HepG2 (cell line): ENCODE measurements around the gene FNDC7. TPM values are rescaled to one million over a fixed set of nuclear protein-coding genes. Genes with fewer than 3 reads are reported as not detected.

Experiments used
- ATM ChIP-seq: fragments of 450-650 bp; IDR thresholded peaks from 2 replicates; pipeline ENCODE4 v1.7.1; 2017; ENCODE audit warnings: mild to moderate bottlenecking, borderline replicate concordance
- BRD4 ChIP-seq: sonication (generic); formaldehyde crosslinking; IDR thresholded peaks from 2 replicates; pipeline ENCODE4 v1.4.0; 2020; ENCODE audit warnings: missing genetic modification reagents
- CBX2 ChIP-seq, 2 experiments: fragments of 200-600 bp in 1 of 2; sonication (generic); formaldehyde crosslinking in 1 of 2; IDR thresholded peaks; 2 replicates each; pipeline versions ENCODE4 v1.7.0 to v1.8.1; 2018 to 2022; ENCODE audit warnings: low read depth in 2 of 2, low read length in 1 of 2, mild to moderate bottlenecking in 1 of 2, missing genetic modification reagents in 1 of 2
- ERF ChIP-seq: IDR thresholded peaks from 2 replicates; pipeline ENCODE4 v1.6.1; 2018; ENCODE audit warnings: missing biosample characterization, missing genetic modification reagents
- MXI1 ChIP-seq: IDR thresholded peaks from 3 replicates; pipeline ENCODE4 v1.6.1; 2012; ENCODE audit warnings: low read depth, low read length, inconsistent platforms, borderline replicate concordance
- NRL ChIP-seq: sonication (generic); formaldehyde crosslinking; IDR thresholded peaks from 2 replicates; pipeline ENCODE4 v1.5.0; 2020; ENCODE audit warnings: missing genetic modification reagents, mild to moderate bottlenecking, moderate library complexity, borderline replicate concordance
- REPIN1 ChIP-seq: sonication (generic); formaldehyde crosslinking; IDR thresholded peaks from 2 replicates; pipeline ENCODE4 v1.8.0; 2022; ENCODE audit warnings: missing genetic modification reagents, low read depth, mild to moderate bottlenecking, borderline replicate concordance
- SNAPC2 ChIP-seq: sonication (generic); formaldehyde crosslinking; IDR thresholded peaks from 2 replicates; pipeline ENCODE4 v1.8.1; 2022; ENCODE audit warnings: mild to moderate bottlenecking, missing genetic modification reagents
- SPEN ChIP-seq: sonication (generic); formaldehyde crosslinking; IDR thresholded peaks from 2 replicates; pipeline ENCODE4 v1.5.1; 2020; ENCODE audit warnings: low read depth, mild to moderate bottlenecking, missing genetic modification reagents
- ZBTB20 ChIP-seq: sonication (generic); formaldehyde crosslinking; IDR thresholded peaks from 2 replicates; pipeline ENCODE4 v1.8.1; 2023; ENCODE audit warnings: missing genetic modification reagents, low read depth, mild to moderate bottlenecking, borderline replicate concordance
- ZC3H13 ChIP-seq: sonication (generic); formaldehyde crosslinking; IDR thresholded peaks from 2 replicates; pipeline ENCODE4 v1.8.1; 2023; ENCODE audit warnings: mild to moderate bottlenecking, missing genetic modification reagents, moderate library complexity
- ZNF292 ChIP-seq: sonication (generic); formaldehyde crosslinking; IDR thresholded peaks from 2 replicates; pipeline ENCODE4 v1.8.1; 2022; ENCODE audit warnings: mild to moderate bottlenecking, low read depth, missing genetic modification reagents, borderline replicate concordance
- polyA plus RNA-seq, 8 experiments: library from polyadenylated mRNA; depleted of rRNA in 3 of 8; stranded (reverse) in 7 of 8; unstranded in 1 of 8; fragments of >200 nt; fragmentation: Illumina TruSeq in 4 of 8; extraction: Trizol in 4 of 8; gene quantifications; 2 replicates each; pipeline versions ENCODE4 v1.2.1 to v1.2.3, GENCODE V29; 2011 to 2016; ENCODE audit warnings: low read depth in 4 of 8, missing spikeins in 1 of 8, mixed read lengths in 1 of 8; ENCODE audit not compliant: insufficient read depth in 1 of 8
- total RNA-seq, 5 experiments: library from RNA; depleted of rRNA; stranded (reverse); fragments of >200 nt; fragmentation: Illumina TruSeq; extraction: Trizol; gene quantifications; 2 replicates each; pipeline ENCODE4 v1.2.3, GENCODE V29; 2016; ENCODE audit warnings: low read depth in 1 of 5
- TF ChIP-seq, protein P1 (sequence below): sonication (generic); formaldehyde crosslinking; IDR thresholded peaks from 2 replicates; pipeline ENCODE4 v1.5.1; 2020; ENCODE audit warnings: missing genetic modification reagents, mild to moderate bottlenecking, borderline replicate concordance
- TF ChIP-seq, protein P2 (sequence below): sonication (generic); formaldehyde crosslinking; IDR thresholded peaks from 2 replicates; pipeline ENCODE4 v1.4.0; 2020; ENCODE audit warnings: missing genetic modification reagents; ENCODE audit errors: not compliant biosample characterization
- TF ChIP-seq, protein P3 (sequence below): sonication (generic); formaldehyde crosslinking; IDR thresholded peaks from 2 replicates; pipeline ENCODE4 v1.4.0; 2020; ENCODE audit warnings: low read depth, mild to moderate bottlenecking, missing genetic modification reagents
- TF ChIP-seq, protein P4 (sequence below): sonication (generic); formaldehyde crosslinking; IDR thresholded peaks from 2 replicates; pipeline ENCODE4 v1.5.0; 2020; ENCODE audit warnings: mild to moderate bottlenecking, missing genetic modification reagents, borderline replicate concordance
- TF ChIP-seq, protein P5 (sequence below): sonication (generic); formaldehyde crosslinking; IDR thresholded peaks from 2 replicates; pipeline ENCODE4 v1.9.0; 2021; ENCODE audit warnings: missing genetic modification reagents, borderline replicate concordance

The FNDC7 gene
- total and polyA plus RNA-seq, 2 of the 13 experiments (the other 11 are each of a cell fraction or from before 2014, with no cell fraction given), result 0.03 TPM; not detected in 1

DNA sequence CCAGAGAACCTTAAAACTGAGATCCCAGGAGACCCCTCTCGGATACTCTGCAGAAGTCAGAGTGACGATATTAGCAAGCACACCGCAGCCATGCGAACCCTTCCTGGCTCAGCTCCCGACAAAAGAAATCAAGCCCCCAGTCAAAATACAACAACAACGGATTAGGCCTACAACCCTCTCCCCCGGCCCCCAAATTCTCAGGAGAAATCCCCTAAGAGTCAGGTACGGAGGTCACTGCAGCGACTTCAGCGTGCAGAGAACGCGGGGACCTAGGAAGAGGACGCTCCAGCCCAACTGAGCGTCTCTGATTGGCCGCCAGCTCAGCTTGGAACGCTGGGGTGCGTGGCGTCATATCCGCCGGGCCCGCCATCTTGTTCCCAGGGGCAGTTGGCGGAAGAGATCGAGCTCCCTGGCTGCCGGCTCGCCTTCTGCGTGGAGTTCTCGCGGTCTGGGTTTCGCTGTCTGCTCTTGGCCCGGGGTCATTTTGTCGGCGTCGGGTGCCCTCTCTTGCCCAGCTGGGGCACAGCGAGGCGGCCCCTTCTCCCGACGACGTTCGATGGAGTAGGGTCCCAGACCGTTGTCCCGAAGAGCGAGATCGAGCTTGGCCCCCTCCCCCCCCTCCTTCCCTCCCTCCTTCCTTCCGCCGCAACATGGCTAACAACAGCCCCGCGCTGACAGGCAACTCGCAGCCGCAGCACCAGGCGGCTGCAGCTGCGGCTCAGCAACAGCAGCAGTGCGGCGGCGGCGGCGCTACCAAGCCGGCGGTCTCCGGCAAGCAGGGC lies 20.6 kb upstream of the FNDC7 start, which contains the start of gene PRPF38B (continued):
- TF ChIP-seq, protein P1, sequence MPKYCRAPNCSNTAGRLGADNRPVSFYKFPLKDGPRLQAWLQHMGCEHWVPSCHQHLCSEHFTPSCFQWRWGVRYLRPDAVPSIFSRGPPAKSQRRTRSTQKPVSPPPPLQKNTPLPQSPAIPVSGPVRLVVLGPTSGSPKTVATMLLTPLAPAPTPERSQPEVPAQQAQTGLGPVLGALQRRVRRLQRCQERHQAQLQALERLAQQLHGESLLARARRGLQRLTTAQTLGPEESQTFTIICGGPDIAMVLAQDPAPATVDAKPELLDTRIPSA (CRISPR knock-in tag), result no peak
- TF ChIP-seq ZNF292, result peak; percentile 86; the same call in 1 of the 2 replicates
- TF ChIP-seq MXI1, result peak; percentile 54; the same call in 1 of the 3 replicates
- TF ChIP-seq, protein P2, sequence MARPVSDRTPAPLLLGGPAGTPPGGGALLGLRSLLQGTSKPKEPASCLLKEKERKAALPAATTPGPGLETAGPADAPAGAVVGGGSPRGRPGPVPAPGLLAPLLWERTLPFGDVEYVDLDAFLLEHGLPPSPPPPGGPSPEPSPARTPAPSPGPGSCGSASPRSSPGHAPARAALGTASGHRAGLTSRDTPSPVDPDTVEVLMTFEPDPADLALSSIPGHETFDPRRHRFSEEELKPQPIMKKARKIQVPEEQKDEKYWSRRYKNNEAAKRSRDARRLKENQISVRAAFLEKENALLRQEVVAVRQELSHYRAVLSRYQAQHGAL (CRISPR knock-in tag), result no peak
- TF ChIP-seq, protein P3, sequence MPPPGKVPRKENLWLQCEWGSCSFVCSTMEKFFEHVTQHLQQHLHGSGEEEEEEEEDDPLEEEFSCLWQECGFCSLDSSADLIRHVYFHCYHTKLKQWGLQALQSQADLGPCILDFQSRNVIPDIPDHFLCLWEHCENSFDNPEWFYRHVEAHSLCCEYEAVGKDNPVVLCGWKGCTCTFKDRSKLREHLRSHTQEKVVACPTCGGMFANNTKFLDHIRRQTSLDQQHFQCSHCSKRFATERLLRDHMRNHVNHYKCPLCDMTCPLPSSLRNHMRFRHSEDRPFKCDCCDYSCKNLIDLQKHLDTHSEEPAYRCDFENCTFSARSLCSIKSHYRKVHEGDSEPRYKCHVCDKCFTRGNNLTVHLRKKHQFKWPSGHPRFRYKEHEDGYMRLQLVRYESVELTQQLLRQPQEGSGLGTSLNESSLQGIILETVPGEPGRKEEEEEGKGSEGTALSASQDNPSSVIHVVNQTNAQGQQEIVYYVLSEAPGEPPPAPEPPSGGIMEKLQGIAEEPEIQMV, result 0 out of 2 replicates have a peak, but pooled peaks have one; percentile 61
- no peak for TF ChIP-seq ZC3H13
- TF ChIP-seq NRL, result peak; percentile 77; the same call in 1 of the 2 replicates
- no peak for TF ChIP-seq ATM
- TF ChIP-seq, protein P4, sequence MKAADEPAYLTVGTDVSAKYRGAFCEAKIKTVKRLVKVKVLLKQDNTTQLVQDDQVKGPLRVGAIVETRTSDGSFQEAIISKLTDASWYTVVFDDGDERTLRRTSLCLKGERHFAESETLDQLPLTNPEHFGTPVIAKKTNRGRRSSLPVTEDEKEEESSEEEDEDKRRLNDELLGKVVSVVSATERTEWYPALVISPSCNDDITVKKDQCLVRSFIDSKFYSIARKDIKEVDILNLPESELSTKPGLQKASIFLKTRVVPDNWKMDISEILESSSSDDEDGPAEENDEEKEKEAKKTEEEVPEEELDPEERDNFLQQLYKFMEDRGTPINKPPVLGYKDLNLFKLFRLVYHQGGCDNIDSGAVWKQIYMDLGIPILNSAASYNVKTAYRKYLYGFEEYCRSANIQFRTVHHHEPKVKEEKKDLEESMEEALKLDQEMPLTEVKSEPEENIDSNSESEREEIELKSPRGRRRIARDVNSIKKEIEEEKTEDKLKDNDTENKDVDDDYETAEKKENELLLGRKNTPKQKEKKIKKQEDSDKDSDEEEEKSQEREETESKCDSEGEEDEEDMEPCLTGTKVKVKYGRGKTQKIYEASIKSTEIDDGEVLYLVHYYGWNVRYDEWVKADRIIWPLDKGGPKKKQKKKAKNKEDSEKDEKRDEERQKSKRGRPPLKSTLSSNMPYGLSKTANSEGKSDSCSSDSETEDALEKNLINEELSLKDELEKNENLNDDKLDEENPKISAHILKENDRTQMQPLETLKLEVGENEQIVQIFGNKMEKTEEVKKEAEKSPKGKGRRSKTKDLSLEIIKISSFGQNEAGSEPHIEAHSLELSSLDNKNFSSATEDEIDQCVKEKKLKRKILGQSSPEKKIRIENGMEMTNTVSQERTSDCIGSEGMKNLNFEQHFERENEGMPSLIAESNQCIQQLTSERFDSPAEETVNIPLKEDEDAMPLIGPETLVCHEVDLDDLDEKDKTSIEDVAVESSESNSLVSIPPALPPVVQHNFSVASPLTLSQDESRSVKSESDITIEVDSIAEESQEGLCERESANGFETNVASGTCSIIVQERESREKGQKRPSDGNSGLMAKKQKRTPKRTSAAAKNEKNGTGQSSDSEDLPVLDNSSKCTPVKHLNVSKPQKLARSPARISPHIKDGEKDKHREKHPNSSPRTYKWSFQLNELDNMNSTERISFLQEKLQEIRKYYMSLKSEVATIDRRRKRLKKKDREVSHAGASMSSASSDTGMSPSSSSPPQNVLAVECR (CRISPR knock-in tag), result peak; percentile 93
- peak; percentile 69; the same call in 1 of the 2 replicates for TF ChIP-seq SNAPC2 (CRISPR knock-in tag)
- TF ChIP-seq ZBTB20 (CRISPR knock-in tag), result peak; percentile 82; the same call in 1 of the 2 replicates
- peak; percentile 86 for TF ChIP-seq BRD4 (CRISPR knock-in tag)
- TF ChIP-seq ERF, result peak; percentile 62; the same call in 1 of the 2 replicates
- TF ChIP-seq REPIN1, result peak; percentile 43; the same call in 1 of the 2 replicates
- TF ChIP-seq CBX2 (IDR thresholded peaks at IDR 0.05; ENCODE audit: low read depth, low read length), result no peak
- no peak for TF ChIP-seq CBX2 (CRISPR knock-in tag; IDR thresholded peaks at IDR 0.05; ENCODE audit: low read depth)
- TF ChIP-seq SPEN (CRISPR knock-in tag), result peak; percentile 71
- TF ChIP-seq, protein P5, sequence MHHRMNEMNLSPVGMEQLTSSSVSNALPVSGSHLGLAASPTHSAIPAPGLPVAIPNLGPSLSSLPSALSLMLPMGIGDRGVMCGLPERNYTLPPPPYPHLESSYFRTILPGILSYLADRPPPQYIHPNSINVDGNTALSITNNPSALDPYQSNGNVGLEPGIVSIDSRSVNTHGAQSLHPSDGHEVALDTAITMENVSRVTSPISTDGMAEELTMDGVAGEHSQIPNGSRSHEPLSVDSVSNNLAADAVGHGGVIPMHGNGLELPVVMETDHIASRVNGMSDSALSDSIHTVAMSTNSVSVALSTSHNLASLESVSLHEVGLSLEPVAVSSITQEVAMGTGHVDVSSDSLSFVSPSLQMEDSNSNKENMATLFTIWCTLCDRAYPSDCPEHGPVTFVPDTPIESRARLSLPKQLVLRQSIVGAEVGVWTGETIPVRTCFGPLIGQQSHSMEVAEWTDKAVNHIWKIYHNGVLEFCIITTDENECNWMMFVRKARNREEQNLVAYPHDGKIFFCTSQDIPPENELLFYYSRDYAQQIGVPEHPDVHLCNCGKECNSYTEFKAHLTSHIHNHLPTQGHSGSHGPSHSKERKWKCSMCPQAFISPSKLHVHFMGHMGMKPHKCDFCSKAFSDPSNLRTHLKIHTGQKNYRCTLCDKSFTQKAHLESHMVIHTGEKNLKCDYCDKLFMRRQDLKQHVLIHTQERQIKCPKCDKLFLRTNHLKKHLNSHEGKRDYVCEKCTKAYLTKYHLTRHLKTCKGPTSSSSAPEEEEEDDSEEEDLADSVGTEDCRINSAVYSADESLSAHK (CRISPR knock-in tag), result no peak
